H1 (cell line): Measurements from ENCODE around the gene BEAN1.

ENCODE experiments used
- CEBPB ChIP-seq: IDR thresholded peaks from 2 replicates; pipeline ENCODE4 v1.6.1; 2012; ENCODE audit warnings: low read depth, low read length
- CHD1 ChIP-seq: IDR thresholded peaks from 2 replicates; pipeline ENCODE4 v1.6.1; 2012; ENCODE audit warnings: low read depth, low read length, improper control_type of control experiment
- CTCF ChIP-seq, 3 experiments: IDR thresholded peaks; 1 replicate in 2 of 3; 2 replicates in 1 of 3; pipeline versions ENCODE4 v1.5.1 to v1.6.1; 2011; ENCODE audit warnings: low read length in 3 of 3, mild to moderate bottlenecking in 3 of 3, inconsistent platforms in 2 of 3, low read depth in 1 of 3, moderate library complexity in 1 of 3; ENCODE audit not compliant: insufficient read depth in 1 of 3; ENCODE audit errors: control extremely low read depth in 1 of 3
- EZH2 ChIP-seq: fragments of 200-600 bp; sonication (generic); IDR thresholded peaks from 2 replicates; pipeline ENCODE4 v1.7.1; 2012; ENCODE audit warnings: low read depth, mild to moderate bottlenecking, moderate library complexity, low read length, inconsistent platforms; ENCODE audit not compliant: severe bottlenecking
- GABPA ChIP-seq: IDR thresholded peaks from 2 replicates; pipeline ENCODE4 v1.6.1; 2011; ENCODE audit warnings: mild to moderate bottlenecking, low read length, moderate library complexity, borderline replicate concordance; ENCODE audit not compliant: insufficient read depth
- JUN ChIP-seq: IDR thresholded peaks from 2 replicates; pipeline ENCODE4 v1.6.1; 2011; ENCODE audit warnings: low read depth, mild to moderate bottlenecking, improper control_type of control experiment, low read length
- POLR2A ChIP-seq, 2 experiments: IDR thresholded peaks; 1 replicate in 1 of 2; 2 replicates in 1 of 2; pipeline ENCODE4 v1.6.1; 2011; ENCODE audit warnings: low read depth in 2 of 2, low read length in 2 of 2, mild to moderate bottlenecking in 2 of 2; ENCODE audit errors: control extremely low read depth in 1 of 2
- POLR2AphosphoS5 ChIP-seq: IDR thresholded peaks from 2 replicates; pipeline ENCODE4 v1.6.1; 2011; ENCODE audit warnings: low read depth, low read length
- RAD21 ChIP-seq, 2 experiments: IDR thresholded peaks in 1 of 2; conservative IDR thresholded peaks in 1 of 2; 2 replicates each; pipeline ENCODE4 v1.6.1; 2011; ENCODE audit warnings: low read depth in 2 of 2, low read length in 2 of 2, improper control_type of control experiment in 1 of 2, inconsistent platforms in 1 of 2, mild to moderate bottlenecking in 1 of 2, moderate library complexity in 1 of 2
- SIN3A ChIP-seq, 2 experiments: IDR thresholded peaks in 1 of 2; conservative IDR thresholded peaks in 1 of 2; 2 replicates each; pipeline ENCODE4 v1.6.1; 2011 to 2012; ENCODE audit warnings: low read length in 2 of 2, improper control_type of control experiment in 1 of 2, low read depth in 1 of 2, mild to moderate bottlenecking in 1 of 2
- TAF1 ChIP-seq: IDR thresholded peaks from 2 replicates; pipeline ENCODE4 v1.6.1; 2011; ENCODE audit warnings: mild to moderate bottlenecking, low read depth, low read length

- TF ChIP-seq SIN3A (conservative IDR thresholded peaks at IDR 0.05 in 1 of 2, IDR thresholded peaks at IDR 0.05 in 1 of 2; ENCODE audit: low read depth in 1 of 2, low read length in 2 of 2) (no peak), POLR2AphosphoS5 (no peak), RAD21 (IDR thresholded peaks at IDR 0.05 in 1 of 2, conservative IDR thresholded peaks at IDR 0.05 in 1 of 2; ENCODE audit: low read depth in 2 of 2, low read length in 2 of 2) (no peak), GABPA (no peak), CTCF (IDR thresholded peaks at IDR 0.05; ENCODE audit: control extremely low read depth in 1 of 3, insufficient read depth in 1 of 3, low read depth in 1 of 3, low read length in 3 of 3) (no peak), JUN (no peak), CEBPB (no peak), CHD1 (no peak), POLR2A (IDR thresholded peaks at IDR 0.05; ENCODE audit: control extremely low read depth in 1 of 2, low read depth in 2 of 2, low read length in 2 of 2) (no peak), EZH2 (no peak), TAF1 (no peak)
These were observed 8.8 kb downstream of the BEAN1 start for GRCh38 chr16:66435896-66436295.
